Fibroblast of lung (primary cell): Measurements from ENCODE around the gene RFTN2.

Experiments used
- CTCF ChIP-seq, 2 donors: IDR thresholded peaks in 1 of 2; conservative IDR thresholded peaks in 1 of 2; 1 replicate in 1 of 2; 2 replicates in 1 of 2; pipeline ENCODE4 v1.5.1; 2011 to 2012; ENCODE audit warnings: low read length in 2 of 2, control low read depth in 1 of 2, inconsistent platforms in 1 of 2, low read depth in 1 of 2, mild to moderate bottlenecking in 1 of 2
- EZH2 ChIP-seq: IDR thresholded peaks from 2 replicates; pipeline ENCODE4 v1.5.1; 2012; ENCODE audit warnings: low read length, control low read depth, mild to moderate bottlenecking; ENCODE audit errors: missing control alignments

GRCh38 chr2:197598450-197598849 lies 76.9 kb downstream of the RFTN2 start:
- no peak for TF ChIP-seq CTCF (conservative IDR thresholded peaks at IDR 0.05 in 1 of 2, IDR thresholded peaks at IDR 0.05 in 1 of 2; ENCODE audit: low read depth in 1 of 2, low read length in 2 of 2)
- TF ChIP-seq EZH2: no peak
